ENCODE results near the gene TLNRD1.
A peak's percentile ranks its signal among the peaks of the same experiment; 100 is the strongest.

The TLNRD1 gene

GRCh38 chr15:81029414-81030300 is 28.9 kb downstream of the TLNRD1 start:
- no peak for TF ChIP-seq JUND (IDR thresholded peaks at IDR 0.05; ENCODE audit: low read depth)
- in situ Hi-C loops (cut with HindIII; ENCODE audit: low pct_unique_long_range_greater_than_20kb, low sequenced_read_pairs): no loop called here
- DNase-seq (ENCODE audit: low read depth in 1 of 2, low spot score in 1 of 2): peak in 1 of 2 experiments; percentile 16

- no peak for DNase-seq (ENCODE audit: low read depth in 1 of 2, low spot score in 1 of 2)
- TF ChIP-seq JUND (IDR thresholded peaks at IDR 0.05; ENCODE audit: low read depth): no peak
- in situ Hi-C loops (cut with HindIII; ENCODE audit: low pct_unique_long_range_greater_than_20kb, low sequenced_read_pairs): no loop called here
Observed at GRCh38 chr15:81030301-81030750, 29.6 kb downstream of the TLNRD1 start.

GRCh38 chr15:81031203-81031602 is 30.5 kb downstream of the TLNRD1 start:
- TF ChIP-seq JUND (IDR thresholded peaks at IDR 0.05; ENCODE audit: low read depth): no peak
- in situ Hi-C loops (cut with HindIII; ENCODE audit: low pct_unique_long_range_greater_than_20kb, low sequenced_read_pairs): no loop called here

GRCh38 chr15:81032355-81032754 is 31.6 kb downstream of the TLNRD1 start:
- in situ Hi-C loops (cut with HindIII; ENCODE audit: low pct_unique_long_range_greater_than_20kb, low sequenced_read_pairs): no loop called here
- TF ChIP-seq JUND (IDR thresholded peaks at IDR 0.05; ENCODE audit: low read depth): no peak

More at GRCh38 chr15:81031203-81031602, 30.5 kb downstream of the TLNRD1 start:
- no peak for DNase-seq (ENCODE audit: low read depth in 1 of 2, low spot score in 1 of 2)

GRCh38 chr15:81032818-81033217 is 32.1 kb downstream of the TLNRD1 start:
- DNase-seq (ENCODE audit: low read depth in 1 of 2, low spot score in 1 of 2): peak; percentile 27 to 89
- in situ Hi-C loops (cut with HindIII; ENCODE audit: low pct_unique_long_range_greater_than_20kb, low sequenced_read_pairs): no loop called here
- TF ChIP-seq JUND (IDR thresholded peaks at IDR 0.05; ENCODE audit: low read depth): peak; percentile 28; the same call in 1 of the 2 replicates

More at GRCh38 chr15:81032355-81032754, 31.6 kb downstream of the TLNRD1 start:
- no peak for DNase-seq (ENCODE audit: low read depth in 1 of 2, low spot score in 1 of 2)

- in situ Hi-C loops (cut with HindIII; ENCODE audit: low pct_unique_long_range_greater_than_20kb, low sequenced_read_pairs): no loop called here
- no peak for DNase-seq (ENCODE audit: low read depth in 1 of 2, low spot score in 1 of 2)
- TF ChIP-seq JUND (IDR thresholded peaks at IDR 0.05; ENCODE audit: low read depth): no peak
Observed at GRCh38 chr15:81033508-81033907, 32.8 kb downstream of the TLNRD1 start.

- in situ Hi-C loops (cut with HindIII; ENCODE audit: low pct_unique_long_range_greater_than_20kb, low sequenced_read_pairs): no loop called here
- TF ChIP-seq JUND (IDR thresholded peaks at IDR 0.05; ENCODE audit: low read depth): no peak
- no peak for DNase-seq (ENCODE audit: low read depth in 1 of 2, low spot score in 1 of 2)
Observed at GRCh38 chr15:81037952-81038743, 37.4 kb downstream of the TLNRD1 start.

- no peak for DNase-seq (ENCODE audit: low read depth in 1 of 2, low spot score in 1 of 2)
- in situ Hi-C loops (cut with HindIII; ENCODE audit: low pct_unique_long_range_greater_than_20kb, low sequenced_read_pairs): no loop called here
- no peak for TF ChIP-seq JUND (IDR thresholded peaks at IDR 0.05; ENCODE audit: low read depth)
Observed at GRCh38 chr15:81038975-81039607, 38.4 kb downstream of the TLNRD1 start.

- DNase-seq (ENCODE audit: low read depth in 1 of 2, low spot score in 1 of 2): no peak
- TF ChIP-seq JUND (IDR thresholded peaks at IDR 0.05; ENCODE audit: low read depth): no peak
- in situ Hi-C loops (cut with HindIII; ENCODE audit: low pct_unique_long_range_greater_than_20kb, low sequenced_read_pairs): no loop called here
Observed at GRCh38 chr15:81040757-81041156, 40.0 kb downstream of the TLNRD1 start.

GRCh38 chr15:81043281-81043934 is 42.7 kb downstream of the TLNRD1 start:
- no peak for TF ChIP-seq JUND (IDR thresholded peaks at IDR 0.05; ENCODE audit: low read depth)
- DNase-seq (ENCODE audit: low read depth in 1 of 2, low spot score in 1 of 2): no peak
- in situ Hi-C loops (cut with HindIII; ENCODE audit: low pct_unique_long_range_greater_than_20kb, low sequenced_read_pairs): no loop called here

GRCh38 chr15:81043935-81044575 is 43.3 kb downstream of the TLNRD1 start:
- TF ChIP-seq JUND (IDR thresholded peaks at IDR 0.05; ENCODE audit: low read depth): no peak
- in situ Hi-C loops (cut with HindIII; ENCODE audit: low pct_unique_long_range_greater_than_20kb, low sequenced_read_pairs): no loop called here
- no peak for DNase-seq (ENCODE audit: low read depth in 1 of 2, low spot score in 1 of 2)

Data from T47D (cell line).